Thoracic aorta (tissue), 2 donors: Measurements from ENCODE around the gene SDK2. TPM values are rescaled to one million over a fixed set of nuclear protein-coding genes. Genes with fewer than 3 reads are reported as not detected.

ENCODE experiments used
- ATAC-seq: fragments of 150-250 bp; one replicate; pipeline ENCODE4 v1.8.0; 2017; ENCODE audit warnings: low read depth; ENCODE audit not compliant: insufficient number of reproducible peaks, low FRiP score
- DNase-seq: peaks from one replicate; pipeline ENCODE4 v3.0.0-alpha.2; 2020; ENCODE audit warnings: low spot score
- H3K27ac ChIP-seq, 2 donors: fragments of 200-600 bp; sonication (generic); 1 replicate in 1 of 2; 2 replicates in 1 of 2; pipeline ENCODE4 v1.5.1; 2016; ENCODE audit warnings: mild to moderate bottlenecking in 2 of 2, moderate library complexity in 2 of 2
- H3K27me3 ChIP-seq: fragments of 200-600 bp; sonication (generic); replicated peaks from 2 replicates; pipeline ENCODE4 v1.6.0; 2016; ENCODE audit warnings: mild to moderate bottlenecking; ENCODE audit not compliant: insufficient read depth
- H3K36me3 ChIP-seq: fragments of 200-600 bp; sonication (generic); one replicate; pipeline ENCODE4 v1.5.1; 2016
- H3K4me1 ChIP-seq, 2 donors: fragments of 200-600 bp; sonication (generic); 1 replicate in 1 of 2; 2 replicates in 1 of 2; pipeline versions ENCODE4 v1.5.1 to v1.6.0; 2016; ENCODE audit warnings: low read depth in 2 of 2, mild to moderate bottlenecking in 1 of 2; ENCODE audit not compliant: control insufficient read depth in 1 of 2
- H3K4me3 ChIP-seq: fragments of 200-600 bp; sonication (generic); 2 replicates; pipeline ENCODE4 v1.5.1; 2016; ENCODE audit warnings: mild to moderate bottlenecking
- H3K9me3 ChIP-seq: fragments of 200-600 bp; sonication (generic); 2 replicates; pipeline ENCODE4 v1.5.1; 2016
- total RNA-seq, 2 donors: library from RNA; depleted of rRNA; stranded (reverse); fragments of >200 nt; gene quantifications; one replicate each; pipeline versions ENCODE4 v1.1.0 to v1.2.3, GENCODE V29; 2016
- TF ChIP-seq, protein P1 (sequence below): fragments of 200-600 bp; sonication (generic); IDR thresholded peaks from one replicate; pipeline ENCODE4 v1.5.1; 2019; ENCODE audit warnings: antibody characterized with exemption

Gene SDK2
- total RNA-seq, 2 donors from 2014 or later: 6.0 to 8.9 TPM

DNA sequence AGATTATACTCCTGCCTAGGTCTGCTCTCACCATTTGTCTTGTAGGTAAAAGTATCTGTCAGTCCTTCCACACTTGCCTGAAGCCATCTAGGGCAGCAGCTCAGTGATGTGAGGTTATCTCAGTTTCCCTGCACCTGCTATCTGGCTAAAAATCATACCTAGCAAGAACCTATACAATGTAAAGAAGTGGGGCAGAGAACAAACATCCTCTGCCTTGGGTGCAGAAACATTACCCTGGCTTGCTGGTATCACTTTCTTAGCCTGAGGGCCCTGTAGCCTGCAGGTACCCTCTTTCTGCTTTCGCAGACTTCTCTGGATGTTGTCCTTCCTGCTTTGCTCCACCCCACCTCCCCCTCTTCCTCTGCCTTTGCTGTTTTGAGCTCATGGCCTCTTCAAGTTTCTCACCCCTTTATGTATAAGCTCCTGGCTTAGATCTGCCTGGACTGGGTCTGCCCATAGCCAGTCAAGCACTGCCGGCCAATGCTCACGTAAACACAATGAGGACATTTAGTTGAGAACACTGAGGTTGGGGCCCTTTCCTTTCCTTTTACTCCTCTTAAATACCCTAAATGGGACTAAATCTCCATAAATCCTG lies 8.7 kb upstream of the SDK2 start:
- no peaks in the 10 kb centered on the region for H3K4me1 ChIP-seq
- no peaks in the 10 kb centered on the region for H3K36me3 ChIP-seq
- ATAC-seq: no peak
- no peaks in the 10 kb centered on the region for H3K27me3 ChIP-seq
- H3K27ac ChIP-seq: no peak overlapping the region
- TF ChIP-seq, protein P1, sequence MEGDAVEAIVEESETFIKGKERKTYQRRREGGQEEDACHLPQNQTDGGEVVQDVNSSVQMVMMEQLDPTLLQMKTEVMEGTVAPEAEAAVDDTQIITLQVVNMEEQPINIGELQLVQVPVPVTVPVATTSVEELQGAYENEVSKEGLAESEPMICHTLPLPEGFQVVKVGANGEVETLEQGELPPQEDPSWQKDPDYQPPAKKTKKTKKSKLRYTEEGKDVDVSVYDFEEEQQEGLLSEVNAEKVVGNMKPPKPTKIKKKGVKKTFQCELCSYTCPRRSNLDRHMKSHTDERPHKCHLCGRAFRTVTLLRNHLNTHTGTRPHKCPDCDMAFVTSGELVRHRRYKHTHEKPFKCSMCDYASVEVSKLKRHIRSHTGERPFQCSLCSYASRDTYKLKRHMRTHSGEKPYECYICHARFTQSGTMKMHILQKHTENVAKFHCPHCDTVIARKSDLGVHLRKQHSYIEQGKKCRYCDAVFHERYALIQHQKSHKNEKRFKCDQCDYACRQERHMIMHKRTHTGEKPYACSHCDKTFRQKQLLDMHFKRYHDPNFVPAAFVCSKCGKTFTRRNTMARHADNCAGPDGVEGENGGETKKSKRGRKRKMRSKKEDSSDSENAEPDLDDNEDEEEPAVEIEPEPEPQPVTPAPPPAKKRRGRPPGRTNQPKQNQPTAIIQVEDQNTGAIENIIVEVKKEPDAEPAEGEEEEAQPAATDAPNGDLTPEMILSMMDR: no peak
- no peak overlapping the region for H3K4me3 ChIP-seq
- no peak for DNase-seq
- H3K9me3 ChIP-seq: peaks cover 4% of the 10 kb centered on the region

DNA sequence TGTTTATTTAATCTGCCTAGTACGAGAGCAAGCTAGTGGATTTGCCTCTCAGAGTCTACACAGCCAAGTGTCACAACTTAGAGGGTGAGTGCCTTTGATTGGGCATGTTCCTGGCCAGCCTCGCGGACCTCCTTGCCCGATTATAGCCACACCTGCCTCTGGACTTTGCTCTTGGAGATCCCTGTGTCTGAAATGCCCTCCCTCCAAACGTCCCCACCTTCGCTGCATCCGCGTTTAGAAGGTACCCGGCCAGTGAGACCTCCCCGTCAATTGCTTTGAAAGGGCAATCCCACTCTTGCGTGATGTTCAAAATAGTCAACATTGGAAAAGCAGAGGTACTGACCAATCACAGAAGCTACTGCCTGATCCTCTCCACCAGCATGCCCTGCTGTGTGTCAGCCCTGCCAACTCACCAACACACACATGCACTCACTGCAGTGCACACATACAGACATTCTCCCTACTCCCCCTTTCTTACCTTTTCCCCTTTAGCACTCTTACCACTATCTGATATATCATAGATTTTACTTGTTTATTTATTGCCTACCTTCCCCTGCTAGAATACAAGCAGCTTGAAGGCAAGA lies 6.5 kb upstream of the SDK2 start:
- H3K36me3 ChIP-seq: no peaks in the 10 kb centered on the region
- no peaks in the 10 kb centered on the region for H3K27me3 ChIP-seq
- DNase-seq (no peak), ATAC-seq (no peak)
- no peak overlapping the region for H3K4me3 ChIP-seq
- peaks cover 0 to under 1% of the 10 kb centered on the region in 2 donors for H3K4me1 ChIP-seq
- peaks cover 4% of the 10 kb centered on the region for H3K9me3 ChIP-seq
- H3K27ac ChIP-seq: no peak overlapping the region
- TF ChIP-seq, protein P1: no peak

DNA sequence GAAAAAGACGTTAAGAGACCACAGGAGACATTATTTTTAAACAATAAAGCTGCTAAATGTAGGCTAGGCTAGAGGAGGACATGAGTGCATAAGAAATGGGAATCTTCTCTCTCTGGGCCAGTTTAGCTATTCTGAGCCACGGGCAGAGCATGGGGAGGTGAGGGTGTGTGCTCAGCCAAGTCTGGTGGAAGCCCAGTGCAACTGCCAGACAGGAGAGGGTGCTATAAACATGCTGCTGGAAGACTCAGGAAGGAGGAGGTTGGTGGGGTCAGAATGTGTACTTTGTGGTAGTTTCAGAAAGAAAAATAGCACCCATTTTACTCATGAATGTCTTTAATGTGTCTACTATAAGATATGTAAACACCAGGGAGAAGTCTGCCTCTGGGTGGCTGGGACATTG lies 5.9 kb upstream of the SDK2 start:
- Histone ChIP-seq H3K9me3 (peaks cover 4% of the 10 kb centered on the region), H3K4me3 (no peak overlapping the region), H3K4me1 (peaks cover 0 to 5% of the 10 kb centered on the region in 2 donors), H3K27me3 (no peaks in the 10 kb centered on the region), H3K27ac (no peak overlapping the region), H3K36me3 (no peaks in the 10 kb centered on the region)
- no peak for DNase-seq
- TF ChIP-seq, protein P1: no peak
- ATAC-seq: no peak

DNA sequence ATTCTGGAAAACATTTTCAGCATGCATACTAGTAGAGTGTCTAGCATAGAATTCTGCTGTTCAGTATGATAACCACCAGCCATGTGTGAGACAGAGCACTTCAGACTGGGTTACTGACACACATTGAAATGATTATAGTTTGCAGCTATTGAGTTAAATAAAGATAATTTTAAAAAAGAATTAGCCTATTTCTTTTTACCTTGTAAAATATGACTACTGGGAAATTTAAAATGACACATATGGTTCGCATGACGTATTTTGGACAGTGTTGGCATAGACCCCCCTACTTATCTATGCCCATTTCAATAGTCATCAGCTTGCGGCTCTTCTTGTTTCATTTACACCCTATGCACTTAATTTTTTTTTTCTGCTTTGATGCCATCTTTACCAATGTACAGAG lies 4.7 kb upstream of the SDK2 start:
- no peaks in the 10 kb centered on the region for H3K36me3 ChIP-seq
- H3K9me3 ChIP-seq: peaks cover 4% of the 10 kb centered on the region
- TF ChIP-seq, protein P1: no peak
- DNase-seq (no peak), ATAC-seq (no peak)
- H3K4me3 ChIP-seq: no peak overlapping the region
- H3K27me3 ChIP-seq: no peaks in the 10 kb centered on the region
- peaks cover 0 to 5% of the 10 kb centered on the region in 2 donors for H3K4me1 ChIP-seq
- H3K27ac ChIP-seq: no peak overlapping the region

DNA sequence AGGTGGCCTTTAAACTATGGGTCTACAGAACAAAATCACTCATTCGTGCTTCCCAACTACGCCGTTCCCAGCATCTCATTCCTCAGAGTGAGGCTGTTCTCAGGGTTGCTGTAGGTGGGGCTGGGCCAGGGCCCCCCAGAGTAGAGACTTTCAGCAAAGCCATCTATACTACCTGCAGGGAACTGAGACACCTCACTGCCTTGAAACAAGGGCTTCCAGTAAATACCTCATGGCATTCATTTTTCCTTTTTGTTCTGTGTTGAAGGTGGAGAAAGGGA lies 4.2 kb upstream of the SDK2 start:
- Histone ChIP-seq H3K27ac (no peak overlapping the region), H3K27me3 (no peaks in the 10 kb centered on the region), H3K4me1 (peaks cover 0 to 7% of the 10 kb centered on the region in 2 donors), H3K9me3 (no peaks in the 10 kb centered on the region), H3K36me3 (no peaks in the 10 kb centered on the region), H3K4me3 (no peak overlapping the region)
- TF ChIP-seq, protein P1: no peak
- ATAC-seq (no peak), DNase-seq (no peak)
